CD14-positive monocyte (primary cell): Measurements from ENCODE around the gene CNTLN. TPM values are rescaled to one million over a fixed set of nuclear protein-coding genes. Genes with fewer than 3 reads are reported as not detected.

Experiments used
- DNase-seq, 3 donors: peaks; one replicate each; pipeline ENCODE4 v3.0.0-alpha.2; 2011 to 2022
- H2AFZ ChIP-seq: 2 replicates; pipeline ENCODE4 v1.6.0; 2012; ENCODE audit warnings: mild to moderate bottlenecking, low read depth, low read length, inconsistent platforms; ENCODE audit not compliant: insufficient read depth, poor library complexity, severe bottlenecking
- H3K27ac ChIP-seq, 2 donors: 1 replicate in 1 of 2; 2 replicates in 1 of 2; pipeline ENCODE4 v1.5.1; 2012 to 2013; ENCODE audit warnings: low read length in 2 of 2, control low read depth in 1 of 2, inconsistent platforms in 1 of 2, low read depth in 1 of 2, mild to moderate bottlenecking in 1 of 2
- H3K27me3 ChIP-seq, 2 donors: one replicate each; pipeline versions ENCODE4 v1.6.0 to v1.6.1; 2011 to 2013; ENCODE audit warnings: low read length in 2 of 2; ENCODE audit not compliant: control insufficient read depth in 2 of 2, insufficient read depth in 2 of 2
- H3K36me3 ChIP-seq, 2 donors: replicated peaks in 1 of 2; 1 replicate in 1 of 2; 2 replicates in 1 of 2; pipeline versions ENCODE4 v1.5.1 to v1.6.1; 2012 to 2013; ENCODE audit warnings: low read length in 2 of 2, control low read depth in 1 of 2, inconsistent platforms in 1 of 2, mild to moderate bottlenecking in 1 of 2; ENCODE audit not compliant: insufficient read depth in 2 of 2, control insufficient read depth in 1 of 2
- H3K4me1 ChIP-seq, 2 donors: 1 replicate in 1 of 2; 2 replicates in 1 of 2; pipeline versions ENCODE4 v1.5.1 to v1.6.1; 2012 to 2013; ENCODE audit warnings: low read length in 2 of 2, control low read depth in 1 of 2, inconsistent platforms in 1 of 2, mild to moderate bottlenecking in 1 of 2, moderate library complexity in 1 of 2; ENCODE audit not compliant: insufficient read depth in 2 of 2, control insufficient read depth in 1 of 2
- H3K4me2 ChIP-seq: replicated peaks from 2 replicates; pipeline ENCODE3; 2012; ENCODE audit warnings: low read length, moderate library complexity, mild to moderate bottlenecking; ENCODE audit not compliant: poor library complexity, severe bottlenecking; ENCODE audit errors: extremely low read depth
- H3K4me3 ChIP-seq, 3 experiments: fragments of 200-600 bp in 1 of 3; sonication (generic) in 1 of 3; replicated peaks in 1 of 3; 1 replicate in 2 of 3; 2 replicates in 1 of 3; pipeline ENCODE4 v1.5.1; 2011 to 2013; ENCODE audit warnings: low read length in 3 of 3, mild to moderate bottlenecking in 3 of 3, control low read depth in 2 of 3, low read depth in 2 of 3, inconsistent platforms in 1 of 3, moderate library complexity in 1 of 3
- H3K79me2 ChIP-seq: 2 replicates; pipeline ENCODE4 v1.6.0; 2012; ENCODE audit warnings: mild to moderate bottlenecking, control low read depth, inconsistent platforms, low read length, moderate library complexity; ENCODE audit not compliant: insufficient read depth
- H3K9ac ChIP-seq: 2 replicates; pipeline ENCODE4 v1.6.0; 2017; ENCODE audit warnings: low read length, mild to moderate bottlenecking; ENCODE audit not compliant: insufficient read depth, poor library complexity, severe bottlenecking
- H3K9me3 ChIP-seq, 2 donors: replicated peaks in 1 of 2; 1 replicate in 1 of 2; 2 replicates in 1 of 2; pipeline versions ENCODE4 v1.5.1 to v1.6.1; 2012 to 2013; ENCODE audit warnings: low read length in 2 of 2, control low read depth in 1 of 2; ENCODE audit not compliant: control insufficient read depth in 1 of 2, insufficient read depth in 1 of 2
- H4K20me1 ChIP-seq: 2 replicates; pipeline ENCODE4 v1.6.0; 2012; ENCODE audit warnings: mild to moderate bottlenecking, low read length, control low read depth, moderate library complexity; ENCODE audit not compliant: insufficient read depth
- H3K27ac Mint-ChIP-seq, 7 donors: one replicate each; pipeline ENCODE4 v1.8.0; 2020; ENCODE audit warnings: mild to moderate bottlenecking in 7 of 7, mixed read lengths in 7 of 7, moderate library complexity in 6 of 7, inconsistent platforms in 2 of 7
- H3K27me3 Mint-ChIP-seq, 3 donors: one replicate each; pipeline ENCODE4 v1.8.0; 2021 to 2022; ENCODE audit warnings: low read depth in 3 of 3, mild to moderate bottlenecking in 3 of 3, mixed read lengths in 3 of 3, moderate library complexity in 3 of 3, inconsistent platforms in 1 of 3
- H3K36me3 Mint-ChIP-seq, 2 donors: one replicate each; pipeline ENCODE4 v1.8.0; 2020; ENCODE audit warnings: mixed read lengths in 2 of 2, inconsistent platforms in 1 of 2, mild to moderate bottlenecking in 1 of 2
- H3K4me1 Mint-ChIP-seq: one replicate; pipeline ENCODE4 v1.8.0; 2020; ENCODE audit warnings: mild to moderate bottlenecking, mixed read lengths
- H3K4me3 Mint-ChIP-seq, 2 donors: one replicate each; pipeline ENCODE4 v1.8.0; 2020; ENCODE audit warnings: mild to moderate bottlenecking in 2 of 2, mixed read lengths in 2 of 2, moderate library complexity in 1 of 2
- H3K9me3 Mint-ChIP-seq, 7 donors: one replicate each; pipeline ENCODE4 v1.8.0; 2020 to 2022; ENCODE audit warnings: mixed read lengths in 7 of 7, mild to moderate bottlenecking in 6 of 7, moderate library complexity in 6 of 7, inconsistent platforms in 2 of 7
- WGBS: methylation state at CpG from one replicate; pipeline ENCODE4 v1.1.5; 2013; ENCODE audit warnings: missing lambda C conversion rate; ENCODE audit not compliant: insufficient coverage; 5-methylcytosine and 5-hydroxymethylcytosine counted together
- intact Hi-C, 2 donors: fragments of 100-400 bp; cut with micrococcal nuclease; formaldehyde crosslinking; loops; one replicate each; pipeline versions ENCODE4 v1.15.0 to v1.15.1; 2023
- polyA plus RNA-seq, 3 donors: library from polyadenylated mRNA; depleted of rRNA in 1 of 3; unstranded in 2 of 3; stranded (reverse) in 1 of 3; fragments of 300-500 nt in 2 of 3; fragments of >200 nt in 1 of 3; fragmentation: Illumina TruSeq in 2 of 3; gene quantifications; 1 replicate in 2 of 3; 2 replicates in 1 of 3; pipeline ENCODE4 v1.2.3, GENCODE V29; 2012 to 2021
- TF ChIP-seq, protein P1 (sequence below): fragments of 200-600 bp; IDR thresholded peaks from one replicate; pipeline ENCODE4 v1.8.0; 2022; ENCODE audit warnings: antibody characterized with exemption, mild to moderate bottlenecking

Gene CNTLN
- polyA plus RNA-seq, 3 donors = 2.2 to 5.6 (median 4.0) TPM

- TF ChIP-seq, protein P1, sequence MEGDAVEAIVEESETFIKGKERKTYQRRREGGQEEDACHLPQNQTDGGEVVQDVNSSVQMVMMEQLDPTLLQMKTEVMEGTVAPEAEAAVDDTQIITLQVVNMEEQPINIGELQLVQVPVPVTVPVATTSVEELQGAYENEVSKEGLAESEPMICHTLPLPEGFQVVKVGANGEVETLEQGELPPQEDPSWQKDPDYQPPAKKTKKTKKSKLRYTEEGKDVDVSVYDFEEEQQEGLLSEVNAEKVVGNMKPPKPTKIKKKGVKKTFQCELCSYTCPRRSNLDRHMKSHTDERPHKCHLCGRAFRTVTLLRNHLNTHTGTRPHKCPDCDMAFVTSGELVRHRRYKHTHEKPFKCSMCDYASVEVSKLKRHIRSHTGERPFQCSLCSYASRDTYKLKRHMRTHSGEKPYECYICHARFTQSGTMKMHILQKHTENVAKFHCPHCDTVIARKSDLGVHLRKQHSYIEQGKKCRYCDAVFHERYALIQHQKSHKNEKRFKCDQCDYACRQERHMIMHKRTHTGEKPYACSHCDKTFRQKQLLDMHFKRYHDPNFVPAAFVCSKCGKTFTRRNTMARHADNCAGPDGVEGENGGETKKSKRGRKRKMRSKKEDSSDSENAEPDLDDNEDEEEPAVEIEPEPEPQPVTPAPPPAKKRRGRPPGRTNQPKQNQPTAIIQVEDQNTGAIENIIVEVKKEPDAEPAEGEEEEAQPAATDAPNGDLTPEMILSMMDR = no peak
- intact Hi-C loops = no loop called here
- no peaks in the 10 kb centered on the region for H3K36me3 Mint-ChIP-seq
Observed at GRCh38 chr9:17528859-17529258, 394.0 kb downstream of the CNTLN start.

GRCh38 chr9:17531642-17532254 is 396.9 kb downstream of the CNTLN start:
- no peaks in the 10 kb centered on the region for H3K4me1 ChIP-seq
- H3K9ac ChIP-seq = no peak overlapping the region
- no peak overlapping the region for H3K27ac ChIP-seq
- no peak overlapping the region for H3K4me2 ChIP-seq
- H3K9me3 ChIP-seq = no peaks in the 10 kb centered on the region
- intact Hi-C loops = no loop called here
- no peaks in the 10 kb centered on the region for H4K20me1 ChIP-seq
- H3K27me3 ChIP-seq = no peaks in the 10 kb centered on the region
- Mint-ChIP-seq H3K27me3 (peaks cover 2 to 7% (median 4%) of the 10 kb centered on the region in 3 donors), H3K4me3 (no peak overlapping the region), H3K36me3 (no peaks in the 10 kb centered on the region), H3K27ac (no peak overlapping the region), H3K4me1 (peaks cover 3% of the 10 kb centered on the region), H3K9me3 (no peaks in the 10 kb centered on the region)
- no peak overlapping the region for H3K4me3 ChIP-seq
- H3K36me3 ChIP-seq = no peaks in the 10 kb centered on the region
- DNase-seq = no peak
- H3K79me2 ChIP-seq = no peaks in the 10 kb centered on the region
- H2AFZ ChIP-seq = no peak overlapping the region
- 0% methylated on average over 3 of the region's 10 CpGs for WGBS
- TF ChIP-seq, protein P1 = peak; percentile 53

More at GRCh38 chr9:17528859-17529258, 394.0 kb downstream of the CNTLN start:
- Histone ChIP-seq H3K27ac (no peak overlapping the region), H4K20me1 (no peaks in the 10 kb centered on the region), H3K36me3 (no peaks in the 10 kb centered on the region), H3K4me1 (no peaks in the 10 kb centered on the region), H2AFZ (no peak overlapping the region), H3K9me3 (no peaks in the 10 kb centered on the region), H3K9ac (no peak overlapping the region), H3K4me2 (no peak overlapping the region), H3K27me3 (no peaks in the 10 kb centered on the region), H3K79me2 (no peaks in the 10 kb centered on the region), H3K4me3 (no peak overlapping the region)
- no peak for DNase-seq
- Mint-ChIP-seq H3K4me3 (no peak overlapping the region), H3K27ac (no peak overlapping the region), H3K4me1 (peaks cover 5% of the 10 kb centered on the region), H3K27me3 (peaks cover 0 to 4% (median 4%) of the 10 kb centered on the region in 3 donors), H3K9me3 (peaks cover 0 to 2% (median 0%) of the 10 kb centered on the region in 7 donors)
